Epithelial cell of proximal tubule (primary cell): ENCODE results near the gene GPR32. TPM values are rescaled to one million over a fixed set of nuclear protein-coding genes. Genes with fewer than 3 reads are reported as not detected.

ENCODE experiments used
- DNase-seq: peaks from one replicate; pipeline ENCODE4 v3.0.0-alpha.2; 2011; ENCODE audit warnings: low read depth
- H3K4me3 ChIP-seq: 2 replicates; pipeline ENCODE4 v1.5.1; 2011; ENCODE audit warnings: low read depth, mild to moderate bottlenecking, low read length
- CTCF ChIP-seq: conservative IDR thresholded peaks from 2 replicates; pipeline ENCODE4 v1.5.1; 2012; ENCODE audit warnings: low read depth, mild to moderate bottlenecking, low read length
- total RNA-seq: library from RNA; depleted of rRNA; stranded (reverse); fragments of >200 nt; gene quantifications from 2 replicates; pipeline ENCODE4 v1.2.3, GENCODE V29; 2015

Gene GPR32
- total RNA-seq, 1 donor from 2014 or later = not detected

GRCh38 chr19:50794876-50795663 lies 24.8 kb downstream of the GPR32 start:
- no peak for DNase-seq
- H3K4me3 ChIP-seq = no peak overlapping the region
- peak; percentile 22 for TF ChIP-seq CTCF

DNA sequence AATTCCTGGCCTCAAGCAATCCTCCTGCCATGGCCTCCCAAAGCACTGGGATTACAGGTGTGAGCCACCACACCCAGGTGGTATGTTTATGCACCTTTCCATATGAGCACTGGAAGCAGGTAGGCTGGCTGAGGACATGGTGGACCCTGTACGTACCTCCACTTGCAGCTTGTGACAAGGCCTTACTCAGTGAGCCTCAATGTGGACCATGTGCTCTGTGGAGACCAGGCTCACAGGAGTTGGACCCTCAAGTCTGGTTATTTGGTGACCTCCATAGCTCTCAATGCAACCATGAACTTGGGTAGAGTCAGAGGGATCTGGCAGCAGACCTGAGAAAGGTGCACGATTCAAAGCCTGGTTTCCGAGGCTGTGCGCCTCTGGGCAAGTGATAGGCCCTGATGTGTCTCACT lies 25.4 kb downstream of the GPR32 start:
- H3K4me3 ChIP-seq = no peak overlapping the region
- no peak for DNase-seq
- TF ChIP-seq CTCF = no peak

GRCh38 chr19:50796128-50796633 lies 25.9 kb downstream of the GPR32 start:
- TF ChIP-seq CTCF = no peak
- no peak overlapping the region for H3K4me3 ChIP-seq
- no peak for DNase-seq

DNA sequence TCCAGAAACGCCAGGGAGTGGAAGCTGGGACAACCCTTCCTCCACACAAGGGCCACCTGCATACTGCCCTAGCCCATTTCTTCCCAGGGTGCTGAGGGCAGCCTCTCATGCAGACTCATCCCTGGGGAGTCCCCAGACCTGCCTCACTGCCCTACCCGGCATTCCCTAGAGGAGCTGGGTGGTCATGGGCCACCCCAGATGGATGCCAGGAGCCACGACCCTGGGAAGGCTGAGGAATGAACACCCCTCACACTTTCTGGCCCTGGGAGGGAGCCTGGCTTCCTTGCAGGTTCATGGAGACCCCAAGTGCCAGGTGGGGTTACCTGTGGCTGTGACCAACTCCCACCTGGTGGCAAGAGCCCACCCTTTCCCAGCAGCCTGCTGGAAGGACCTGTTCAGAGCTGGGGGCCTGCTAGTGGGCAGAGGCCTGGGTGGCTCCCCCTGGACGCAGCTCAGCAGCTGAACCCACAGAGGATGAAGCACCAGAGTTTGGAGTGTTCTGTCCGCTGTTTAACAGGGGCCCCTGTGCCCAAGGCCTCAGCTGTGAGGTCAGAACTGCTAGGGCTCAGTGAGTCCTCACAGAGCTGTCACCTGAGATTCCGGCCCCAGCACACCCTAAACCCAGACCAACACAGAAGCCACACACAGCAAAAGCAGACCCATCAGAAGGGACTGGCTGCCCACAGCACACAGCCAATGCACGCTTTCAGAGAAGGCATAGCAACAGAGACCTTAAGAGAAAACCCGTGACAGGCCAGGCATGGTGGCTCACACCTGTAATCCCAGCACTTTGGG lies 26.6 kb downstream of the GPR32 start:
- TF ChIP-seq CTCF = no peak

GRCh38 chr19:50797429-50797780 lies 27.1 kb downstream of the GPR32 start:
- no peak overlapping the region for H3K4me3 ChIP-seq
- TF ChIP-seq CTCF = no peak
- no peak for DNase-seq

More for the DNA sequence above, 26.6 kb downstream of the GPR32 start:
- no peak overlapping the region for H3K4me3 ChIP-seq
- no peak for DNase-seq

DNA sequence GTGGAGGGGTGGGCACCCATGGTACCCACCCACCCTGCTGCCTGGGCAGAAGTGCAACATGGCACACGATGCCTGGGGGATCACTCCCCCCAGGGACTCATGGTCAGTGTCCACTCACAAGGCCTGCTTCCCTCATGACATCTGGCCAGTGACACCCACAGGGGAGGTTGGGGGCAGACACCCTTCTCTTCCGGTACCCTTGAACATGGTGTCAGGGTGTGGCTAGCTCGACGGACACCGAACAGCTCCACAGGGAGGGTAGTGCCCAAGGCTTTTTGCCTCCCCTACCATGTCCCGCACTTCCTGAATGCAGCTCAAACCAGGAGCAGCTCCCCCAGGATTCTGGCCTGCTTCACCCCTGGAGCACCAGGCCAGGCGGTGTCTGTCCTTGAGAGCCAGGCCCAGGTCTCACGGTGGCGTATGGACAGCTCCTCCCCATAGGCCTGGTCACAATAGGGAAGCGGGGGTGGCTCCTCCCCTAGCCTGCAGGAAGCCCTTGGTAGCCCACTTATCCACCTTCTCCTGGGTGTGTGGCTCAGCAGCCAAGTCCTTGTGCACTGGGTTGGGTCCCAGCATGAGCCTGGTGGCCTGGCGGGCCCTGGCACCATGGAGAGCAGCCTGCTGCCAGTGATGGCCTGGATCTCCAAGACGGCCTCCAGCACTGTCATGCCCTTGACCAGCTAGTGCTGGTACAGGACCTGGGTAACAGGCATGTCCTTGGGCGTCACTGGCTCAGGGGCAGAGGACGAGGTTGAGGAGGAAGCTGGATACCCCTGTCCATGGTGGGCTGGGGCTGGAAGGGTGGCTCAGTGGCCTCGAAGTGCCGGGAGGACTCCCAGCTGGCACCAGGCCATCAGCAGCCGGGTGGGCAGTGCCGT lies 27.8 kb downstream of the GPR32 start:
- no peak overlapping the region for H3K4me3 ChIP-seq
- TF ChIP-seq CTCF = no peak
- DNase-seq = no peak
